Activated CD8-positive, alpha-beta T cell treated with anti-CD3 and anti-CD28 coated beads for 36 hours (primary cell): Measurements from ENCODE around the gene UTP3. TPM values are rescaled to one million over a fixed set of nuclear protein-coding genes. Genes with fewer than 3 reads are reported as not detected.

Experiments
- ATAC-seq: fragments of 200-7000 bp; cut with Tn5 transposase; one replicate; pipeline ENCODE4 v1.10.0; 2021; ENCODE audit warnings: mild to moderate bottlenecking, moderate library complexity
- CTCF ChIA-PET: fragments of 350-600 bp; sonication (Branson Sonifier 250); formaldehyde crosslinking; loops from one replicate; lab custom pipeline; 2021; ENCODE audit warnings: antibody characterized with exemption; lab: Charles Lee
- POLR2A ChIA-PET: fragments of 350-600 bp; sonication (Branson Sonifier 250); formaldehyde crosslinking; loops from one replicate; lab custom pipeline; 2021; ENCODE audit warnings: antibody characterized with exemption; lab: Charles Lee
- DNase-seq: peaks from one replicate; pipeline ENCODE4 v3.0.0-alpha.2; 2020
- H3K27ac Mint-ChIP-seq: one replicate; pipeline ENCODE4 v1.8.0; 2021; ENCODE audit warnings: mild to moderate bottlenecking, mixed read lengths
- H3K27me3 Mint-ChIP-seq: one replicate; pipeline ENCODE4 v1.8.0; 2021; ENCODE audit warnings: mixed read lengths
- H3K36me3 Mint-ChIP-seq: one replicate; pipeline ENCODE4 v1.8.0; 2021; ENCODE audit warnings: low read depth, mixed read lengths
- H3K4me1 Mint-ChIP-seq: one replicate; pipeline ENCODE4 v1.8.0; 2021; ENCODE audit warnings: low read depth, mixed read lengths
- H3K4me3 Mint-ChIP-seq: one replicate; pipeline ENCODE4 v1.8.0; 2021; ENCODE audit warnings: mild to moderate bottlenecking, moderate library complexity, mixed read lengths
- H3K9me3 Mint-ChIP-seq: one replicate; pipeline ENCODE4 v1.8.0; 2021; ENCODE audit warnings: mixed read lengths
- CTCF ChIP-seq: fragments of 200-600 bp; IDR thresholded peaks from one replicate; pipeline ENCODE4 v1.8.0; 2022; ENCODE audit warnings: antibody characterized with exemption, mild to moderate bottlenecking
- intact Hi-C: fragments of 100-400 bp; cut with micrococcal nuclease; formaldehyde crosslinking; loops from one replicate; pipeline ENCODE4 v1.10.0; 2022
- total RNA-seq, 2 experiments: library from RNA; stranded (reverse); gene quantifications; one replicate each; pipeline ENCODE4 v1.2.3, GENCODE V29; 2021

Gene UTP3
- total RNA-seq, 2 experiments from 2014 or later: 31.0 to 33.5 TPM

DNA sequence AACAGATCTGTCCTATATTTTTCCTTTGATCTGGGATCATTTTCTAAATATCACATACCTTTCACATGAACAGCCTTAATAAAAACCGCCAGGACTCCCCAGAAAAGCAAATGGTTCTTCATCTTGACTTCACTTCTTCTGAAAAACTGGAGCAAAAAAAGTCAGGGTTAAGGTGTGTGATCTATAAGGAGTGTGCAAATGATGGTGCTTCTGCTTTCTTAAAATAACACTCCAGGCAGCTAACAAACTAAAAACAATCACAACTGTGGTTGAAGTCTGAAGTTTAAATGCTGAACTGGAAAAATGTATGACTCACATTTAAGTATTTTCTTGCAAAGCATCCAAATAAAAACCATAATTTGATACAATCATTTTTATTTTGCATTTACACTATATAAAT is 22.0 kb upstream of the UTP3 start, which contains the start of gene JCHAIN:
Gene JCHAIN, minus strand, starts transcription at position 140 of the 400 bp plus-strand sequence. Its CDS starts 18 bp downstream, at position 122.
- TF ChIP-seq CTCF: no peak
- no peaks in the 10 kb centered on the region for H3K9me3 Mint-ChIP-seq
- ATAC-seq (no peak), DNase-seq (no peak)
- CTCF ChIA-PET: interaction anchor here (1.6 kb wide), 1 partner anchor 65 kb away, joined by 4 read pairs; no protein-coding TSS in a partner anchor
- POLR2A ChIA-PET: no interaction called here
- H3K36me3 Mint-ChIP-seq: no peaks in the 10 kb centered on the region
- H3K4me1 Mint-ChIP-seq: peaks cover 5% of the 10 kb centered on the region
- no peak within 1 kb of the TSS for H3K4me3 Mint-ChIP-seq
- H3K27ac Mint-ChIP-seq: no peak within 1 kb of the TSS
- no peaks in the 10 kb centered on the region for H3K27me3 Mint-ChIP-seq
- intact Hi-C loops: no loop called here

DNA sequence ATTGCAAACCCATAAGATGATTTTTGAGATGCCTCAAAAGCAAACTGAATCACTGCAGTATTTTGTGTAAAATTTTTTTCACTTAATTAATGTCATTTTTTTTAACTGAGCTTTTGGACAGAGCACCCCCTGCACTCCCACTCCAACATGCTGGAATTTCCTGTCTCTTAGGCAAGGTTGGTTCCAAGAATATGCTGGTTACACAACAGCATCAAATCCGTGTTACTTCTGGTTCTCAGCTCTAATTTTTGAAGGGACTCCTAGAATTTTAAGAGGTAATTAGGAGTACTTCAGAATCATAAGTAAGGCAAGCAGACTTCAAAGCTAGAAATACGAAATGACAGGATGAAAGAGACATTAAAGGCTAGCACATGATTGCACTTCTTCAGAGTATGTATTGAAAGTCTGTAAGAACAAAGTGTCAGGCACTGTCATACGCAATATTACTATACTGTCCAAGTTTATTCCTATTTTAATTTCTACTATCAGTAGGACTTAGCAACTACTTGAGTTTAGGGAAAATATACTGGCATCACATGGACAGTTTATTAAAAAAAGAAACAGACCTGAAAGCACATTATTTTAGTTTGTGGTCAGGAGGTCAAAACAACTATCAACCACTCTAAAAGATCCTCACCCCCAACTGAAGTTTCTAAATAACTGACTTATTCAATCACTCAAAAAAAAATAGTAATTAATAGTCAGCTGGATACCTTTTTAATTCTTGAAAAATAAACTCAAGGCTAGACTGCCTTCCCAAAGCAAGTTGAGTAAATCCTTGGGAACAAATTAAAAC is 20.4 kb upstream of the UTP3 start:
- POLR2A ChIA-PET: no interaction called here
- no peak for ATAC-seq
- Mint-ChIP-seq H3K27me3 (no peaks in the 10 kb centered on the region), H3K4me1 (peaks cover 5% of the 10 kb centered on the region), H3K36me3 (no peaks in the 10 kb centered on the region), H3K9me3 (no peaks in the 10 kb centered on the region), H3K27ac (no peak overlapping the region), H3K4me3 (no peak overlapping the region)
- DNase-seq: no peak
- intact Hi-C loops: no loop called here
- CTCF ChIA-PET: interaction anchor here (0.9 to 1.1 kb wide), 4 partner anchors 12 to 52 kb away, joined by 3 read pairs; no protein-coding TSS in a partner anchor
- no peak for TF ChIP-seq CTCF

DNA sequence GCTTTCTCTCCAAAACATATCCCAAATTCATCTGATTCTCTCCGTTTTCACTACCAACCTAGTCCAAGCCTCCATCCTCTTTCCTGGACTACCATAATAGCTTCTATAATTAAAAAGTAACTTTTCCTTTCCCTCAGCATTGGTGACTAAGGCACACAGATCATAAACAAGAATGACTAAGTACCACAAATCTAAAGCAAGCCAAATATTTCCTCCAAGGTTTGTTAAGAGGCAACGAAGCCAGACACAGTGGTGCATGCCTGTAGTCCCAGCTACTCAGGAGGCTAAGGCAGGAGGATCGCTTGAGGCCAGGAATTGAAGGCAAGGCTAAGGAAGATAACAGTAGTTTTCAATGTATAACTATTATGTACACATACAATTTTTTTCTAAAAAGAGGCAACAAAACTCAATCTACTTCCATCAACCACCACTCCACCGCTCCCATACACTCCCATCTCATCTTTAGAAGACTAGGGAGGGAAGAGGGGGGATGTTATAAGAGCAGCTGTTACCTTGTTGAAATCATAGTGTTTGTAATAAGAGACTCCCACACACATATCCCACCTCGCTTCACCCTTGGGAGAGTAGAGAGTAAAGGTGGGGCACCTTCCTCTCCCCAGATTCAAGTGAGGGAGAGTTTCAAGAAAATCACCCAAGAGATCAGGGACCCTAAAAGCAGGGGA is 17.9 kb upstream of the UTP3 start:
- no peaks in the 10 kb centered on the region for H3K36me3 Mint-ChIP-seq
- H3K4me3 Mint-ChIP-seq: no peak overlapping the region
- ChIA-PET POLR2A (no interaction called here), CTCF (no interaction called here)
- no peak for TF ChIP-seq CTCF
- H3K27ac Mint-ChIP-seq: no peak overlapping the region
- DNase-seq: no peak
- H3K4me1 Mint-ChIP-seq: peaks cover 5% of the 10 kb centered on the region
- ATAC-seq: no peak
- intact Hi-C loops: no loop called here
- peaks cover 1% of the 10 kb centered on the region for H3K27me3 Mint-ChIP-seq
- H3K9me3 Mint-ChIP-seq: no peaks in the 10 kb centered on the region

GRCh38 chr4:70671091-70671490 is 17.2 kb upstream of the UTP3 start:
- no peak for ATAC-seq
- intact Hi-C loops: no loop called here
- no peaks in the 10 kb centered on the region for H3K36me3 Mint-ChIP-seq
- H3K27me3 Mint-ChIP-seq: peaks cover 1% of the 10 kb centered on the region
- TF ChIP-seq CTCF: no peak
- CTCF ChIA-PET: no interaction called here
- H3K4me1 Mint-ChIP-seq: peaks cover 5% of the 10 kb centered on the region
- no peak overlapping the region for H3K27ac Mint-ChIP-seq
- no peak overlapping the region for H3K4me3 Mint-ChIP-seq
- DNase-seq: no peak
- H3K9me3 Mint-ChIP-seq: no peaks in the 10 kb centered on the region
- POLR2A ChIA-PET: no interaction called here

- H3K27ac Mint-ChIP-seq: no peak overlapping the region
- H3K27me3 Mint-ChIP-seq: peaks cover 1% of the 10 kb centered on the region
Measured at GRCh38 chr4:70674191-70674590, 14.1 kb upstream of the UTP3 start.

More at GRCh38 chr4:70674191-70674590, 14.1 kb upstream of the UTP3 start:
- intact Hi-C loops: no loop called here
- no peak for TF ChIP-seq CTCF
- no peak for DNase-seq
- ChIA-PET CTCF (no interaction called here), POLR2A (no interaction called here)
- Mint-ChIP-seq H3K4me1 (peaks cover 15% of the 10 kb centered on the region), H3K4me3 (no peak overlapping the region), H3K9me3 (no peaks in the 10 kb centered on the region), H3K36me3 (no peaks in the 10 kb centered on the region)
- no peak for ATAC-seq
